Measurements from ENCODE around the gene DEDD. TPM values are rescaled to one million over a fixed set of nuclear protein-coding genes. Genes with fewer than 3 reads are reported as not detected.

DEDD gene
- total and polyA plus RNA-seq, 2 experiments from 2014 or later: 22.8 to 35.3 TPM

DNA sequence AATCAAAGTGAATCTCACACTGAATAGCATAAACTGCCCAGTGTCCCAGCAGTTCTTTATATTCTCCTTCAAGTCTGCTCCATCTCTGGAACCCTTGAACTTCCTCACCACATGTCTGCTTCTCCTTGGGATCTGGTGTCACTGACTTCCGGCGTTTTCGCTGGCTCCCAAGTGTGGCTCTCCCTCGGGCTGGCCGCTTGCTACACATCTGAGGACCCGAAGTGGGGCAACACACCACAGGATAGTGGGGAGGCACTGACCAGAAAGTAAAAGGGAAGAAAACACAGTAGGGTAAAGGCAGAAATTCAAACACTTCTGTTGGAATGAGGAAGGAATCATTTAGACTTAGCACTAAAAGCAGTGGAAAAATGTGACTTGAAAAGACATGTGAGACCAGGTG, 9.5 kb downstream of the DEDD start:
- no peaks in the 10 kb centered on the region for H3K9me3 Mint-ChIP-seq
- peaks cover 37% of the 10 kb centered on the region for H3F3A ChIP-seq (replicated peaks; ENCODE audit: low read depth)
- H3K27ac Mint-ChIP-seq: no peak overlapping the region
- H2AFZ ChIP-seq: no peak overlapping the region
- H3K27me3 ChIP-seq (ENCODE audit: insufficient read depth): no peaks in the 10 kb centered on the region
- H3K4me1 Mint-ChIP-seq: peaks cover 16% of the 10 kb centered on the region
- H3K4me2 ChIP-seq: no peak overlapping the region
- no peak overlapping the region for H3K4me3 ChIP-seq
- peaks cover 33% of the 10 kb centered on the region for H3K79me2 ChIP-seq (replicated peaks; ENCODE audit: insufficient read depth)
- H3K36me3 ChIP-seq (ENCODE audit: insufficient read depth): peaks cover 36% of the 10 kb centered on the region
- ATAC-seq: no peak
- no peaks in the 10 kb centered on the region for H3K9me2 ChIP-seq (ENCODE audit: insufficient read depth)
- H3K27me3 Mint-ChIP-seq (ENCODE audit: insufficient read depth, low read depth, poor library complexity): peaks cover 19% of the 10 kb centered on the region
- peaks cover 4% of the 10 kb centered on the region; the same call in 1 of the 2 replicates for H4K20me1 ChIP-seq (replicated peaks; ENCODE audit: insufficient read depth)
- DNase-seq (ENCODE audit: low spot score): no peak
- peaks cover 78% of the 10 kb centered on the region for H3K36me3 Mint-ChIP-seq (ENCODE audit: low read depth)
- peaks cover 11% of the 10 kb centered on the region for H3K4me1 ChIP-seq (ENCODE audit: insufficient read depth)
- H3K4me3 Mint-ChIP-seq: no peak overlapping the region
- no peak overlapping the region for H3K27ac ChIP-seq (ENCODE audit: low read depth)
- TF ChIP-seq, protein P1, sequence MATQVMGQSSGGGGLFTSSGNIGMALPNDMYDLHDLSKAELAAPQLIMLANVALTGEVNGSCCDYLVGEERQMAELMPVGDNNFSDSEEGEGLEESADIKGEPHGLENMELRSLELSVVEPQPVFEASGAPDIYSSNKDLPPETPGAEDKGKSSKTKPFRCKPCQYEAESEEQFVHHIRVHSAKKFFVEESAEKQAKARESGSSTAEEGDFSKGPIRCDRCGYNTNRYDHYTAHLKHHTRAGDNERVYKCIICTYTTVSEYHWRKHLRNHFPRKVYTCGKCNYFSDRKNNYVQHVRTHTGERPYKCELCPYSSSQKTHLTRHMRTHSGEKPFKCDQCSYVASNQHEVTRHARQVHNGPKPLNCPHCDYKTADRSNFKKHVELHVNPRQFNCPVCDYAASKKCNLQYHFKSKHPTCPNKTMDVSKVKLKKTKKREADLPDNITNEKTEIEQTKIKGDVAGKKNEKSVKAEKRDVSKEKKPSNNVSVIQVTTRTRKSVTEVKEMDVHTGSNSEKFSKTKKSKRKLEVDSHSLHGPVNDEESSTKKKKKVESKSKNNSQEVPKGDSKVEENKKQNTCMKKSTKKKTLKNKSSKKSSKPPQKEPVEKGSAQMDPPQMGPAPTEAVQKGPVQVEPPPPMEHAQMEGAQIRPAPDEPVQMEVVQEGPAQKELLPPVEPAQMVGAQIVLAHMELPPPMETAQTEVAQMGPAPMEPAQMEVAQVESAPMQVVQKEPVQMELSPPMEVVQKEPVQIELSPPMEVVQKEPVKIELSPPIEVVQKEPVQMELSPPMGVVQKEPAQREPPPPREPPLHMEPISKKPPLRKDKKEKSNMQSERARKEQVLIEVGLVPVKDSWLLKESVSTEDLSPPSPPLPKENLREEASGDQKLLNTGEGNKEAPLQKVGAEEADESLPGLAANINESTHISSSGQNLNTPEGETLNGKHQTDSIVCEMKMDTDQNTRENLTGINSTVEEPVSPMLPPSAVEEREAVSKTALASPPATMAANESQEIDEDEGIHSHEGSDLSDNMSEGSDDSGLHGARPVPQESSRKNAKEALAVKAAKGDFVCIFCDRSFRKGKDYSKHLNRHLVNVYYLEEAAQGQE (IDR thresholded peaks at IDR 0.05; ENCODE audit: unreplicated experiment): no peak
- TF ChIP-seq ZNF114 (CRISPR knock-in tag; IDR thresholded peaks at IDR 0.05): no peak
- no peak for TF ChIP-seq EZH2phosphoT487 (IDR thresholded peaks at IDR 0.05; ENCODE audit: unreplicated experiment)
- TF ChIP-seq NANOG (IDR thresholded peaks at IDR 0.05; ENCODE audit: borderline replicate concordance): no peak
- no peak for TF ChIP-seq ZNF331 (CRISPR knock-in tag; IDR thresholded peaks at IDR 0.05; ENCODE audit: low read depth)
- no peak for TF ChIP-seq POLR2AphosphoS5 (IDR thresholded peaks at IDR 0.05; ENCODE audit: low read depth)
- TF ChIP-seq, protein P2, sequence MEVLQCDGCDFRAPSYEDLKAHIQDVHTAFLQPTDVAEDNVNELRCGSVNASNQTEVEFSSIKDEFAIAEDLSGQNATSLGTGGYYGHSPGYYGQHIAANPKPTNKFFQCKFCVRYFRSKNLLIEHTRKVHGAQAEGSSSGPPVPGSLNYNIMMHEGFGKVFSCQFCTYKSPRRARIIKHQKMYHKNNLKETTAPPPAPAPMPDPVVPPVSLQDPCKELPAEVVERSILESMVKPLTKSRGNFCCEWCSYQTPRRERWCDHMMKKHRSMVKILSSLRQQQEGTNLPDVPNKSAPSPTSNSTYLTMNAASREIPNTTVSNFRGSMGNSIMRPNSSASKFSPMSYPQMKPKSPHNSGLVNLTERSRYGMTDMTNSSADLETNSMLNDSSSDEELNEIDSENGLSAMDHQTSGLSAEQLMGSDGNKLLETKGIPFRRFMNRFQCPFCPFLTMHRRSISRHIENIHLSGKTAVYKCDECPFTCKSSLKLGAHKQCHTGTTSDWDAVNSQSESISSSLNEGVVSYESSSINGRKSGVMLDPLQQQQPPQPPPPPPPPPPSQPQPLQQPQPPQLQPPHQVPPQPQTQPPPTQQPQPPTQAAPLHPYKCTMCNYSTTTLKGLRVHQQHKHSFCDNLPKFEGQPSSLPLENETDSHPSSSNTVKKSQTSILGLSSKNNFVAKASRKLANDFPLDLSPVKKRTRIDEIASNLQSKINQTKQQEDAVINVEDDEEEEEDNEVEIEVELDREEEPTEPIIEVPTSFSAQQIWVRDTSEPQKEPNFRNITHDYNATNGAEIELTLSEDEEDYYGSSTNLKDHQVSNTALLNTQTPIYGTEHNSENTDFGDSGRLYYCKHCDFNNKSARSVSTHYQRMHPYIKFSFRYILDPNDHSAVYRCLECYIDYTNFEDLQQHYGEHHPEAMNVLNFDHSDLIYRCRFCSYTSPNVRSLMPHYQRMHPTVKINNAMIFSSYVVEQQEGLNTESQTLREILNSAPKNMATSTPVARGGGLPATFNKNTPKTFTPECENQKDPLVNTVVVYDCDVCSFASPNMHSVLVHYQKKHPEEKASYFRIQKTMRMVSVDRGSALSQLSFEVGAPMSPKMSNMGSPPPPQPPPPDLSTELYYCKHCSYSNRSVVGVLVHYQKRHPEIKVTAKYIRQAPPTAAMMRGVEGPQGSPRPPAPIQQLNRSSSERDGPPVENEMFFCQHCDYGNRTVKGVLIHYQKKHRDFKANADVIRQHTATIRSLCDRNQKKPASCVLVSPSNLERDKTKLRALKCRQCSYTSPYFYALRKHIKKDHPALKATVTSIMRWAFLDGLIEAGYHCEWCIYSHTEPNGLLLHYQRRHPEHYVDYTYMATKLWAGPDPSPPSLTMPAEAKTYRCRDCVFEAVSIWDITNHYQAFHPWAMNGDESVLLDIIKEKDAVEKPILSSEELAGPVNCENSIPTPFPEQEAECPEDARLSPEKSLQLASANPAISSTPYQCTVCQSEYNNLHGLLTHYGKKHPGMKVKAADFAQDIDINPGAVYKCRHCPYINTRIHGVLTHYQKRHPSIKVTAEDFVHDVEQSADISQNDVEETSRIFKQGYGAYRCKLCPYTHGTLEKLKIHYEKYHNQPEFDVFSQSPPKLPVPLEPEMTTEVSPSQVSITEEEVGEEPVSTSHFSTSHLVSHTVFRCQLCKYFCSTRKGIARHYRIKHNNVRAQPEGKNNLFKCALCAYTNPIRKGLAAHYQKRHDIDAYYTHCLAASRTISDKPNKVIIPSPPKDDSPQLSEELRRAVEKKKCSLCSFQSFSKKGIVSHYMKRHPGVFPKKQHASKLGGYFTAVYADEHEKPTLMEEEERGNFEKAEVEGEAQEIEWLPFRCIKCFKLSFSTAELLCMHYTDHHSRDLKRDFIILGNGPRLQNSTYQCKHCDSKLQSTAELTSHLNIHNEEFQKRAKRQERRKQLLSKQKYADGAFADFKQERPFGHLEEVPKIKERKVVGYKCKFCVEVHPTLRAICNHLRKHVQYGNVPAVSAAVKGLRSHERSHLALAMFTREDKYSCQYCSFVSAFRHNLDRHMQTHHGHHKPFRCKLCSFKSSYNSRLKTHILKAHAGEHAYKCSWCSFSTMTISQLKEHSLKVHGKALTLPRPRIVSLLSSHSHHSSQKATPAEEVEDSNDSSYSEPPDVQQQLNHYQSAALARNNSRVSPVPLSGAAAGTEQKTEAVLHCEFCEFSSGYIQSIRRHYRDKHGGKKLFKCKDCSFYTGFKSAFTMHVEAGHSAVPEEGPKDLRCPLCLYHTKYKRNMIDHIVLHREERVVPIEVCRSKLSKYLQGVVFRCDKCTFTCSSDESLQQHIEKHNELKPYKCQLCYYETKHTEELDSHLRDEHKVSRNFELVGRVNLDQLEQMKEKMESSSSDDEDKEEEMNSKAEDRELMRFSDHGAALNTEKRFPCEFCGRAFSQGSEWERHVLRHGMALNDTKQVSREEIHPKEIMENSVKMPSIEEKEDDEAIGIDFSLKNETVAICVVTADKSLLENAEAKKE (CRISPR knock-in tag; IDR thresholded peaks at IDR 0.05): no peak
- no peak for TF ChIP-seq JUNB (IDR thresholded peaks at IDR 0.05; ENCODE audit: unreplicated experiment)
- no peak for TF ChIP-seq STAT1 (IDR thresholded peaks at IDR 0.05; ENCODE audit: unreplicated experiment)
- no peak for TF ChIP-seq EZH2 (IDR thresholded peaks at IDR 0.05; ENCODE audit: low read depth, unreplicated experiment)
- TF ChIP-seq CREB1 (CRISPR knock-in tag; IDR thresholded peaks at IDR 0.05; ENCODE audit: low read depth): no peak
- TF ChIP-seq, protein P3, sequence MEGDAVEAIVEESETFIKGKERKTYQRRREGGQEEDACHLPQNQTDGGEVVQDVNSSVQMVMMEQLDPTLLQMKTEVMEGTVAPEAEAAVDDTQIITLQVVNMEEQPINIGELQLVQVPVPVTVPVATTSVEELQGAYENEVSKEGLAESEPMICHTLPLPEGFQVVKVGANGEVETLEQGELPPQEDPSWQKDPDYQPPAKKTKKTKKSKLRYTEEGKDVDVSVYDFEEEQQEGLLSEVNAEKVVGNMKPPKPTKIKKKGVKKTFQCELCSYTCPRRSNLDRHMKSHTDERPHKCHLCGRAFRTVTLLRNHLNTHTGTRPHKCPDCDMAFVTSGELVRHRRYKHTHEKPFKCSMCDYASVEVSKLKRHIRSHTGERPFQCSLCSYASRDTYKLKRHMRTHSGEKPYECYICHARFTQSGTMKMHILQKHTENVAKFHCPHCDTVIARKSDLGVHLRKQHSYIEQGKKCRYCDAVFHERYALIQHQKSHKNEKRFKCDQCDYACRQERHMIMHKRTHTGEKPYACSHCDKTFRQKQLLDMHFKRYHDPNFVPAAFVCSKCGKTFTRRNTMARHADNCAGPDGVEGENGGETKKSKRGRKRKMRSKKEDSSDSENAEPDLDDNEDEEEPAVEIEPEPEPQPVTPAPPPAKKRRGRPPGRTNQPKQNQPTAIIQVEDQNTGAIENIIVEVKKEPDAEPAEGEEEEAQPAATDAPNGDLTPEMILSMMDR (conservative IDR thresholded peaks at IDR 0.05; ENCODE audit: low read depth in 2 of 2): no peak
- TF ChIP-seq, protein P4, sequence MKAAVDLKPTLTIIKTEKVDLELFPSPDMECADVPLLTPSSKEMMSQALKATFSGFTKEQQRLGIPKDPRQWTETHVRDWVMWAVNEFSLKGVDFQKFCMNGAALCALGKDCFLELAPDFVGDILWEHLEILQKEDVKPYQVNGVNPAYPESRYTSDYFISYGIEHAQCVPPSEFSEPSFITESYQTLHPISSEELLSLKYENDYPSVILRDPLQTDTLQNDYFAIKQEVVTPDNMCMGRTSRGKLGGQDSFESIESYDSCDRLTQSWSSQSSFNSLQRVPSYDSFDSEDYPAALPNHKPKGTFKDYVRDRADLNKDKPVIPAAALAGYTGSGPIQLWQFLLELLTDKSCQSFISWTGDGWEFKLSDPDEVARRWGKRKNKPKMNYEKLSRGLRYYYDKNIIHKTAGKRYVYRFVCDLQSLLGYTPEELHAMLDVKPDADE (IDR thresholded peaks at IDR 0.05): no peak
